Measurements from ENCODE around the gene HEATR5A.

HEATR5A gene

DNA sequence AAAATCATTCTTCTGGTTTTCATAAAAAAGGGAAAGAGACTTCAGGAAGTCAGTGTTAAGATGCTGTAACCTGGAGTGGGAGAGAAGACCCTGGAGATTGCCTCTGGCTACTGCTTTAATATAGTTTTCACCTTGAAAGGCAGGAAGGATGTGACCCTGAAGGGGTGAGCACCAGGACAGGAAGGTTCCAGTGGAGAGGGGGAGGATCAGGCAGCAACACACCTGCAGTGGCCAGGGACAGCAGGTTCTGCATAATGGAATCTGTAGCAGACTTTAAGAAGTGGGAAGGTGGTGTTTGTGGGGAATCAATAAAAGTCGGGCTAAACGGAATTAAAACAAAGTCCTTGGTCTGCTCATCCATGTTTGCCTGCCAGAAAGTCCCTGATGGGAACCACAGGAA is 6.3 kb upstream of the HEATR5A start:
- DNase-seq (ENCODE audit: low read depth in 2 of 2) = no peak

DNA sequence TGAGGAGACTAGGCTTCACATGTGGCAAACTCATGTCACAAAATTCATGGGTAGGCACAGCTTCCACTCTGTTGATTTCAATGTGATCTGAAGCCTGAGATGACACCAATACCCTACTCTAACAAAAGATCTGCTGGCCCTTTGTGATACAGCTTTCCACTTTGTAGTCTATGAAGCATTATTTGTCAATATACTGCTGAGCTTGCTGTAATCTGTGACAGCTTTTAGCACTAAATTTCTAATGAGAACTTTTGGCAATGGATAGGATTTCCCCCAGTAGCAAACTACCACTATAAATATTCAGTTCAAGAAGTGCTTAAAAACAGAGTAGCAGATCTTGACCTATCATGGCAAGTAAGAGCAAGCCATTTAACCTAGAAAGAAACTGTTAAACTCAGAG is 5.6 kb upstream of the HEATR5A start:
- no peak for DNase-seq (ENCODE audit: low read depth in 2 of 2)

GRCh38 chr14:31421200-31421599 is 850 bp upstream of the HEATR5A start:
- DNase-seq (ENCODE audit: low read depth in 2 of 2) = no peak

DNA sequence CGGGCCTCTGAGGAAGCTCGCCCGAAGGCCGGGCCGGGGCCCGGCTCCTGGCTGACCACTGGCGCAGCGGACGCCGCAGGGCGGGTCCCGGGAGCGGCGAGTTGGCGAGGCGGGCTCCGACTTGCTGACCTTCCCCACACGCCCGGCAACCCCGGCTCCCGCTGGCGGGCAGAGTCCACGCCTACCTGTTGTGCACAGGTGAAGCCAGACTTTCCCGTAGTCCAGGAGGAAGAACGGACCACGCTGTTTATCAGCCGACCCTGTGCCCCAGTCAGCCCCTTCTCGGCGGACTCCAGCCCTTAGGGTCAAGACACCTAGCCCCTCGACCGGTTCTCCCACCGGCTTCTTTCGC is 407 bp downstream of the HEATR5A start:
- DNase-seq (ENCODE audit: low read depth in 2 of 2) = peak; percentile 0

DNA sequence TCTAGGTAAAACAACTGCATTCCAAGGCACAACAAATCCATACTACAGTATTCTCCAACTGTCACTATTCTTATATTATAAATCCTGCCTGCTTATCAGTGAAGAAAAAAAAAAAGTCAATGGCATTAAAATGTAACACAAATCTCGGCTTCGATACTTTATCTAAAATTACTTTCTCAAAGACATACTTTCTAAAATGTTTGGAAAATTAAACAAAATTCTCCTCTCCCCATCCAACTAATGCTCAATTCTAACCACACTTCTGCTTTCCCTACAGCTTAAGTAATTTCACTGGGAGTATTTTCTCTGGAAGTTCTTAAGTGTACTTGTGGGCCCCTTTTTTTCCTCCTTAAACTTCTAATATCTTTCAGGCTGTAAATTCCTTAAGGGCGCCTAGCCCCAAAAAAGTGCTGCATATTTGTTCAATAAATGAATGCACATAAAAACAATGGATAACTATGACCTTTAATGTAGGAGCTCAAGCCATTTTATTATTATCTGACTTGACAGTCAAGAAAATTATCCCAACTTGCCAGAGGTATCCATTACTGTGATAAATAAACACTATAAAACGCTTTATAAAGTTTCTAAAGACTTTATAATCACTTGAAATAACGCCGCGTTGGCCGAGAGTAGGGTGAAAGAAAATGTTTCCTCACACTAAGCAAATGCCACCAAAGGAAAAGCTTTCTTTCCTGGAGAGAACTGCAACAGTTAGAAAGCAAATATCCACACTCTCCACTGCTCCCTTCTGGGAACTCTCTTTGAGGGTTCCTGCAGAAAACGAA is 977 bp downstream of the HEATR5A start:
- no peak for DNase-seq (ENCODE audit: low read depth in 2 of 2)

GRCh38 chr14:31418440-31418839 is 1.9 kb downstream of the HEATR5A start:
- no peak for DNase-seq (ENCODE audit: low read depth in 2 of 2)

- no peak for DNase-seq (ENCODE audit: low read depth in 2 of 2)
These were observed 6.0 kb downstream of the HEATR5A start for GRCh38 chr14:31414190-31414833.

DNA sequence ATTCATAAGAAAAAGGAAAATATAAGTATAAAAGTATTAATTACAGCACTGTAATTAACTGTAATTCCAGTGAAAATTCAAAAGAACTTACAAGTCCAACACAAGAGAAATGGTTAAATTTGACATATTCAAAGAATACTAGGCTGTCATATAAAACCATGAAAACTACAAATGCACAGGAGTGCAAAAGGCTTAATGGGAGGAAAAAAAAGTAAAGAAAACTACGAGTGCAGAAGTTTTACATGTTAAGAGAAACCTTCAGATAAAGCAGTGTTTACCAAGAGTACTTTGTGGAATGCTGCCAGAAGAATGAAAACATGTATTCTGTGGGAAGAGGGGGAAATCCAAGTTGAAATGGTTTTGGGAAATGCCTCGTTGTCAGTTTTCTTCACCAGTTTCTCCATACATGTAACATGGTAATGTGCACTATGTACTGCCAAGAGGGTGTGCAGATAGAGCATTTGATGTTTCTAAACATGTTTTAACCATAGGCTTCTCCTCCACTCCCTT is 9.1 kb downstream of the HEATR5A start:
- no peak for DNase-seq (ENCODE audit: low read depth in 2 of 2)

DNA sequence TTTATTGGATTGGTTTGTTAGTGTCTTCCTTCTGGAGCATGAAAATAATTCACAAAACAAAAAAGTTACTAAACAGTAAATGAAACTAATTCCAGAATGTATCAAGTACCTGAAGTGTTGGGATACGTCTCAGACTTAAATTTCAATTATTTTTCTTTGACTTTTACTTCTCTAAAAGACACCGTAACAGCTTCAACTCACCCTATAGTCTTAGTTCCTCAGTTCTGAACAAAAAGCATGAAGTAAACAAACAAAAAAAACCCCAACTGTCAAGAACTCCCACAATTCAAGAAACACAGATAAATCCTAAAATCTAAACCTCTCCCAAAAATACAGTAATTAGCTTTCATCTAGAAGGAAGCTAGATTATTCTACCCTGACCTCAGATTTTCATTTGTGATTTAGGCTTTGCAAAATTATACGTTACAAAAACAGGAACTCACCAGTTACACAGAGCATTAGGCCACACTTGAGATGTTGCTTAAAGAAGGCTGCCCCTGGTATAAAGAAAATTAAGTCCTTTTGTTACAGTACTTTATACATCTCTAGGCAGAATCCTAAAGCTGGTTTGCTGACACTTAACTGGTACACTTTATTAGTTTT is 10.2 kb downstream of the HEATR5A start:
- DNase-seq (ENCODE audit: low read depth in 2 of 2) = no peak

- no peak for DNase-seq (ENCODE audit: low read depth in 2 of 2)
These were observed 11.9 kb downstream of the HEATR5A start for GRCh38 chr14:31408421-31408820.

GRCh38 chr14:31405599-31406232 is 14.6 kb downstream of the HEATR5A start:
- DNase-seq (ENCODE audit: low read depth in 2 of 2) = no peak

DNA sequence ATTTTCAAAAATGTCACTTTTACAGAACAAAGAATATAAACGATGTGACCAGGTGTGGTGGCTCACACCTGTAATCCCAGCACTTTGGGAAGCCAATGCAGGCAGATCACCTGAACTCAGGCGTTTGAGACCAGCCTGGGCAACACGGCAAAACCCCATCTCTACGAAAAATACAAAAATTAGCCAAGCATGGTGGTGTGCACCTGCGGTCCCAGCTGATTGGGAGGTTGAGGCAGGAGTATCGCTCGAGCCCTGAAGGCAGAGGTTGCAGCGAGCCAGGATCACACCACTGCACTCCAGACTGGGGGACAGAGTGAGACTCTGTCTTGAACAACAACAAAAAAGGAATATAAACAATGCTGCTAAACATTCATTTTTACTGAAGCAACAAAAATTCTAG is 15.2 kb downstream of the HEATR5A start:
- no peak for DNase-seq (ENCODE audit: low read depth in 2 of 2)

- DNase-seq (ENCODE audit: low read depth in 2 of 2) = no peak
These were observed 16.6 kb downstream of the HEATR5A start for GRCh38 chr14:31403707-31404106.

DNA sequence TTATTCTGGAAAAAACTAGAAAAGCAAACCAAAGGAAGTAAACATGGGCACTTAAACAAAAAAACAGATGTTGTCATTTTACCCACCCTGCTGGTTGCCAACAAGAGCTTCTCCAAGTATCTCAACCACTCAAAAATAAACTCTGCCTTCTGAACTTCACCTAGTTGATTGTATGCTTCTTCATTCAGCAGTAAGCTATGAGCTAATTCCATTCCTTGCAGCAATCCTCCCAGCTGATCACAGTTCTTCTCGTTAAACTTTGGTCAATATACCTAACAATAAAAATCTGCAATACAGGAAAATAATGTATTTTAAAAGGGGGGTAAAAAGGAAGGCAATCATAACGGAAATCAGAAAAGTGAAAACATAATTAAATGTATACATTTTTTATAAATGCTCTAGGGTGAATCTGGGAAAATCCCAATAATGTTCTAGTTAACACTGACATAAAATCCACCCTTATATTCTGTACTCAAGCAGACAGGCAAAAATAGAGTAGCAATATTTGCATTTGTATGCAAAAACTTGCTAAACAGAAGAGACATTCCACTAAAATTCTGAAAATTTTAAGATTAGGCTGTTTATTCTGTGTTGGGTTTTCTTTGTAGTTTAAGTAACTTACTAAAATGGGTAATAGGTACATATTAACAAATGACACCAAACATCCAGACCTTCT is 17.4 kb downstream of the HEATR5A start:
- no peak for DNase-seq (ENCODE audit: low read depth in 2 of 2)

DNA sequence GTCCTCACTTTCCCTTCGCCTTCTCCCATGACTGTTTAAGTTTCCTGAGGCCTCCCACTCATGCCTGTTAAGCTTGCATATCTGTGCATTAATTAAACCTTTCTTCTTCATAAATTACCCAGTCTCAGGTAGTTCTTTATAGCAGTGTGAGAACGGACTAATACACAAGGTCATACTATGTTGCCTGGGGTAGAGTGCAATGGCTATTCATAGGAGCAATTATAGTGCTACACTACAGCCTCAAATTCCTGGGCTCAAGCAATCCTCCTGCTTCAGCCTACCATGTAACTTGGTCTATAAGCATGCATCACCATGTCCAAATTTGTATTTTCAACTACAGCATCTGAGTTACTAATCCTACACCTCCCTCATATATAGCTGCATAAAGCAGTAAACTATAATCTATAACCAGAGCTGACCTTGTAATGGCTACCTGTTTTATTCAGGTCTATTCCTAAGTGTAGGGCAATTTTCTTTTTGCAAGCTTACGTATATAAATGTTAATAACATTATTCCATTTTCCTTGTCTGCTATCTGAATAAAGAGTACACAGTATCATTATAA is 18.9 kb downstream of the HEATR5A start:
- no peak for DNase-seq (ENCODE audit: low read depth in 2 of 2)

DNA sequence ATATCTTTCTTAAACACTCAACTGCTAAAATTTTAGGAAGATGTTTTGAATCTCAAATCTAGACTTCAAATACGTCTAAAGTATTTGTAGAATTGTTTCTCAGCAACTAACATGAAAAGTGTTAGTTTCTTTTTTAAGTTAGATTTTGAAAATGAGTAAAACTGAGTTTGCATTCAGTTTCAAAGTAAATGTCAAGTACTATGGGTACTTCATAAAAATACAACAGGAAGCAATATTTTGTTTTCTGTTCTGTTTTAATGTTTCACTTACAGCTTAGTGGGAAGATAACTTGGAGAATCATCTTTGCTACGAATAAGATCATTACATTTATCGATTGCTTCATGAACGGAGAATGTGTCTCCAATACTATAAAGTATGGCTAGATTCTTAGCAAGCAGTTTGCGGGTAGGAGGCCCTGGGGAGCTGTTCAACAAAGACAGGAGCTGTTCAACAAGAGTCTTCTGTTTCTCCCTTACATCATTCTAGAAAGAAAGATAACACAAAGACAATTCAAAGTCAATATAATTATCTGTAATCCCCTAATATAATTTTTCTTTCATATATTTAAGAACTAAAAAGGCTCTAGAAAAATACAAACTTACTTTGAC is 20.2 kb downstream of the HEATR5A start:
- DNase-seq (ENCODE audit: low read depth in 2 of 2) = no peak

- no peak for DNase-seq (ENCODE audit: low read depth in 2 of 2)
These were observed 24.7 kb downstream of the HEATR5A start for GRCh38 chr14:31395572-31396205.

- DNase-seq (ENCODE audit: low read depth in 2 of 2) = no peak
These were observed 25.2 kb downstream of the HEATR5A start for GRCh38 chr14:31395119-31395518.

- no peak for DNase-seq (ENCODE audit: low read depth in 2 of 2)
These were observed 28.3 kb downstream of the HEATR5A start for GRCh38 chr14:31391977-31392503.

DNA sequence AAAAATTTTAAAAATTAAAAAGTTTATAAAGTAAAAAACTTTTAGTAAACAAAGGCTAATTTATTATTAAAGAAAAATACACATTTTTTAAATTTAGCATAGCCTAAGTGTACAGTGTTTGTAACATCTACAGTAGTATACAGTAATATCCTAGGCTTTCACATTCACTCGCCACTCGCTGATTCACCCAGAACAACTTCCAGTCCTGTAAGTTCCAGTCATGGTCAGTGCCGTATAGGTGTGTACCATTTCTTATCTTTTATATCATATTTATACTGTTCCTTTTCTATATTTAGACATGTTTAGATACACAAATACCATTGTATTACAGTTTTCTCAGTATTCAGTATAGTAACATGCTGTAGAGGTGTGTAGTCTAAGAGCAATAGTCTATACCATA is 28.9 kb downstream of the HEATR5A start:
- no peak for DNase-seq (ENCODE audit: low read depth in 2 of 2)
